Neural cell (in vitro differentiated cells): ENCODE measurements around the gene STK10. TPM values are rescaled to one million over a fixed set of nuclear protein-coding genes. Genes with fewer than 3 reads are reported as not detected.

Experiments
- H2AFZ ChIP-seq: fragments of 200-600, 300-800 bp; sonication (generic), shearing (Covaris generic); 2 replicates; pipeline ENCODE4 v1.6.0; 2014; ENCODE audit warnings: low read depth, mild to moderate bottlenecking, antibody characterized with exemption, low read length, moderate library complexity
- H3F3A ChIP-seq: fragments of 200-600 bp; shearing (Covaris generic); 2 replicates; pipeline ENCODE4 v1.6.1; 2016; ENCODE audit warnings: mild to moderate bottlenecking, moderate library complexity, mixed read lengths, antibody characterized with exemption, low read length; ENCODE audit not compliant: insufficient read depth, poor library complexity, severe bottlenecking
- H3K27ac ChIP-seq: fragments of 200-600, 300-800 bp; sonication (generic), shearing (Covaris generic); 2 replicates; pipeline ENCODE4 v1.5.1; 2014; ENCODE audit warnings: mild to moderate bottlenecking, low read length, moderate library complexity
- H3K27me3 ChIP-seq: fragments of 300-800, 200-600 bp; sonication (generic), shearing (Covaris generic); 2 replicates; pipeline ENCODE4 v1.6.0; 2014; ENCODE audit warnings: mild to moderate bottlenecking, low read depth, low read length, moderate library complexity; ENCODE audit not compliant: insufficient read depth
- H3K36me3 ChIP-seq: fragments of 300-800, 200-600 bp; sonication (generic), shearing (Covaris generic); 2 replicates; pipeline ENCODE4 v1.5.1; 2014; ENCODE audit warnings: mild to moderate bottlenecking, antibody characterized with exemption, low read length, moderate library complexity; ENCODE audit not compliant: insufficient read depth
- H3K4me2 ChIP-seq: fragments of 300-800, 200-600 bp; sonication (generic), shearing (Covaris generic); 2 replicates; pipeline ENCODE4 v1.6.0; 2014; ENCODE audit warnings: mild to moderate bottlenecking, low read length
- H3K4me3 ChIP-seq: fragments of 300-800, 200-600 bp; sonication (generic), shearing (Covaris generic); 2 replicates; pipeline ENCODE4 v1.5.1; 2014; ENCODE audit warnings: mild to moderate bottlenecking, low read length, moderate library complexity
- H3K79me2 ChIP-seq: fragments of 200-600 bp; shearing (Covaris generic); replicated peaks from 2 replicates; pipeline ENCODE4 v1.6.0; 2014; ENCODE audit warnings: mild to moderate bottlenecking, low read length, moderate library complexity; ENCODE audit not compliant: insufficient read depth
- H3K9ac ChIP-seq: fragments of 300-800, 200-600 bp; sonication (generic), shearing (Covaris generic); 2 replicates; pipeline ENCODE4 v1.6.1; 2016; ENCODE audit warnings: mild to moderate bottlenecking, low read length, mixed read lengths
- H3K9me2 ChIP-seq: fragments of 200-600 bp; shearing (Covaris generic); 2 replicates; pipeline ENCODE4 v1.6.1; 2016; ENCODE audit warnings: mild to moderate bottlenecking, low read length, mixed read lengths; ENCODE audit not compliant: insufficient read depth
- H3K9me3 ChIP-seq: fragments of 200-600, 300-800 bp; sonication (generic), shearing (Covaris generic); 2 replicates; pipeline ENCODE4 v1.6.1; 2016; ENCODE audit warnings: mild to moderate bottlenecking, mixed run types, low read length, moderate library complexity, mixed read lengths
- H4K20me1 ChIP-seq: fragments of 200-600 bp; shearing (Covaris generic); 2 replicates; pipeline ENCODE4 v1.6.1; 2016; ENCODE audit warnings: mild to moderate bottlenecking, mixed run types; ENCODE audit not compliant: insufficient read depth
- CTCF ChIP-seq: fragments of 450-650 bp; IDR thresholded peaks from 2 replicates; pipeline ENCODE4 v1.5.1; 2014; ENCODE audit warnings: antibody characterized with exemption, mild to moderate bottlenecking, moderate library complexity; ENCODE audit not compliant: poor library complexity, severe bottlenecking
- EP300 ChIP-seq: fragments of 450-650 bp; conservative IDR thresholded peaks from 2 replicates; pipeline ENCODE4 v1.6.1; 2014; ENCODE audit warnings: antibody characterized with exemption, mild to moderate bottlenecking, moderate library complexity; ENCODE audit not compliant: poor library complexity, severe bottlenecking
- EZH2 ChIP-seq: fragments of 200-600, 300-800 bp; shearing (Covaris generic), sonication (generic); IDR thresholded peaks from 2 replicates; pipeline ENCODE4 v1.6.1; 2014; ENCODE audit warnings: antibody characterized with exemption, low read length, borderline replicate concordance, mild to moderate bottlenecking; ENCODE audit not compliant: insufficient read depth, poor library complexity, severe bottlenecking
- MXI1 ChIP-seq: fragments of 450-650 bp; conservative IDR thresholded peaks from 2 replicates; pipeline ENCODE4 v1.6.1; 2014; ENCODE audit warnings: antibody characterized with exemption, mild to moderate bottlenecking; ENCODE audit not compliant: poor library complexity, severe bottlenecking
- POLR2AphosphoS5 ChIP-seq: IDR thresholded peaks from 2 replicates; pipeline ENCODE4 v1.6.1; 2012
- RAD21 ChIP-seq: fragments of 450-650 bp; conservative IDR thresholded peaks from 2 replicates; pipeline ENCODE4 v1.6.1; 2014; ENCODE audit warnings: antibody characterized with exemption, mild to moderate bottlenecking, moderate library complexity
- SMC3 ChIP-seq: fragments of 450-650 bp; conservative IDR thresholded peaks from 2 replicates; pipeline ENCODE4 v1.6.1; 2014; ENCODE audit warnings: antibody characterized with exemption, mild to moderate bottlenecking, moderate library complexity; ENCODE audit not compliant: poor library complexity
- TAF1 ChIP-seq: IDR thresholded peaks from 2 replicates; pipeline ENCODE4 v1.6.1; 2012; ENCODE audit warnings: low read depth
- polyA plus RNA-seq: library from polyadenylated mRNA; depleted of rRNA; stranded (reverse); fragments of >200 nt; gene quantifications from 2 replicates; pipeline ENCODE4 v1.2.3, GENCODE V29; 2014
- TF ChIP-seq, protein P1 (sequence below): IDR thresholded peaks from 2 replicates; pipeline ENCODE4 v1.6.1; 2012; ENCODE audit warnings: borderline replicate concordance

The STK10 gene
- polyA plus RNA-seq, 1 donor from 2014 or later, result 8.2 TPM

DNA sequence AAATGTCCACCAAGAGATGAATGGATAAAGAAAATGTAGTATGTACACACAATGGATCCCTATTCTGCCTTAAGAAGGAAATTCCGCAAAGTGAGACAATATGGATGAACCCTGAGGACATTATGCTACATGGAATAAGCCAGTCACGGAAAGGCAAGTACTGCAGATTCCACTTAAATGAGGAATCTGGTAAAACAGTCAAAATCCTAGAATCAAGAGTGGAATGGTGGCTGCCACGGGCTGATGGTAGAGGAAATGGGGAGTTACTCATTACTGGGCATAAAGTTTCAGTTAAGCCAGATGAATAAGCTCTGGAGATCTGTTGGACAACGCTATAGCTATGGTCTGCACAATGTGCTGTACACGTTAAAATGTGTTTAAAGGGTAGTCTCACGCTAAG, 47.2 kb downstream of the STK10 start:
- Histone ChIP-seq H3K4me2 (no peak overlapping the region), H3K9me3 (no peaks in the 10 kb centered on the region), H3K9ac (no peak overlapping the region), H3K36me3 (no peaks in the 10 kb centered on the region), H3K27me3 (no peaks in the 10 kb centered on the region), H3K9me2 (no peaks in the 10 kb centered on the region), H2AFZ (no peak overlapping the region), H4K20me1 (no peaks in the 10 kb centered on the region), H3K4me3 (no peak overlapping the region), H3K79me2 (no peaks in the 10 kb centered on the region), H3F3A (no peaks in the 10 kb centered on the region), H3K27ac (no peak overlapping the region)
- TF ChIP-seq TAF1, result no peak
- TF ChIP-seq CTCF, result no peak
- no peak for TF ChIP-seq MXI1
- TF ChIP-seq EP300, result no peak
- TF ChIP-seq POLR2AphosphoS5, result no peak
- no peak for TF ChIP-seq EZH2
- TF ChIP-seq, protein P1, sequence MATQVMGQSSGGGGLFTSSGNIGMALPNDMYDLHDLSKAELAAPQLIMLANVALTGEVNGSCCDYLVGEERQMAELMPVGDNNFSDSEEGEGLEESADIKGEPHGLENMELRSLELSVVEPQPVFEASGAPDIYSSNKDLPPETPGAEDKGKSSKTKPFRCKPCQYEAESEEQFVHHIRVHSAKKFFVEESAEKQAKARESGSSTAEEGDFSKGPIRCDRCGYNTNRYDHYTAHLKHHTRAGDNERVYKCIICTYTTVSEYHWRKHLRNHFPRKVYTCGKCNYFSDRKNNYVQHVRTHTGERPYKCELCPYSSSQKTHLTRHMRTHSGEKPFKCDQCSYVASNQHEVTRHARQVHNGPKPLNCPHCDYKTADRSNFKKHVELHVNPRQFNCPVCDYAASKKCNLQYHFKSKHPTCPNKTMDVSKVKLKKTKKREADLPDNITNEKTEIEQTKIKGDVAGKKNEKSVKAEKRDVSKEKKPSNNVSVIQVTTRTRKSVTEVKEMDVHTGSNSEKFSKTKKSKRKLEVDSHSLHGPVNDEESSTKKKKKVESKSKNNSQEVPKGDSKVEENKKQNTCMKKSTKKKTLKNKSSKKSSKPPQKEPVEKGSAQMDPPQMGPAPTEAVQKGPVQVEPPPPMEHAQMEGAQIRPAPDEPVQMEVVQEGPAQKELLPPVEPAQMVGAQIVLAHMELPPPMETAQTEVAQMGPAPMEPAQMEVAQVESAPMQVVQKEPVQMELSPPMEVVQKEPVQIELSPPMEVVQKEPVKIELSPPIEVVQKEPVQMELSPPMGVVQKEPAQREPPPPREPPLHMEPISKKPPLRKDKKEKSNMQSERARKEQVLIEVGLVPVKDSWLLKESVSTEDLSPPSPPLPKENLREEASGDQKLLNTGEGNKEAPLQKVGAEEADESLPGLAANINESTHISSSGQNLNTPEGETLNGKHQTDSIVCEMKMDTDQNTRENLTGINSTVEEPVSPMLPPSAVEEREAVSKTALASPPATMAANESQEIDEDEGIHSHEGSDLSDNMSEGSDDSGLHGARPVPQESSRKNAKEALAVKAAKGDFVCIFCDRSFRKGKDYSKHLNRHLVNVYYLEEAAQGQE, result no peak
- TF ChIP-seq SMC3, result no peak
- no peak for TF ChIP-seq RAD21

DNA sequence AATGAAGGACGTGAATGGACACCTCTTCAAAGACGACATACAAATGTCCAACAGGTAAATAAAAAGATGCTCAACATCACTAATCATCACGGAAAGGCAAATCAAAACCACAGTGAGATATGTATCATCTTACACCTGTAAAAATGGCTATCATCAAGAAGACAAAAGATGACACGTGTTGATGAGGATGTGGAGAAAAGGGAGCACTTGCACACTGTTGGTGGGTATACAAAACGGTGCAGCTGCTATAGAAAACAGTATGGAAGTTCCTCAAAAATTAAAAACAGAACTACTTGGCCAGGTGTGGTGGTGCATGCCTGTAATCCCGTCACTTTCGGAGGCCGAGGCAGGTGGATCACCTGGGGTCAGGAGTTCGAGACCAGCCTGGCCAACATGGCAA, 47.9 kb downstream of the STK10 start:
- no peaks in the 10 kb centered on the region for H4K20me1 ChIP-seq
- H3K27ac ChIP-seq, result no peak overlapping the region
- TF ChIP-seq MXI1 (no peak), RAD21 (no peak), CTCF (no peak), TAF1 (no peak), SMC3 (no peak), EZH2 (no peak)
- TF ChIP-seq, protein P1, result no peak

More for the DNA sequence above, 47.9 kb downstream of the STK10 start:
- H2AFZ ChIP-seq, result no peak overlapping the region
- no peaks in the 10 kb centered on the region for H3K9me3 ChIP-seq
- H3K4me3 ChIP-seq, result no peak overlapping the region
- H3K9me2 ChIP-seq, result no peaks in the 10 kb centered on the region
- no peaks in the 10 kb centered on the region for H3K27me3 ChIP-seq
- H3K9ac ChIP-seq, result no peak overlapping the region
- no peak overlapping the region for H3K4me2 ChIP-seq
- no peaks in the 10 kb centered on the region for H3K79me2 ChIP-seq
- H3F3A ChIP-seq, result no peaks in the 10 kb centered on the region
- no peaks in the 10 kb centered on the region for H3K36me3 ChIP-seq
